ENCODE measurements around the gene BAX. TPM values are rescaled to one million over a fixed set of nuclear protein-coding genes. Genes with fewer than 3 reads are reported as not detected.

The BAX gene
- polyA plus RNA-seq, 1 of the 3 experiments (the other 2 are of a cell fraction): 640 TPM

GRCh38 chr19:48968813-48969218 is 14.1 kb downstream of the BAX start:
- no peak for DNase-seq
- Histone ChIP-seq H3K4me1 (ENCODE audit: control insufficient read depth in 1 of 2, insufficient read depth in 2 of 2, low read depth in 1 of 2, low read length in 1 of 2) (peaks cover 10 to 20% of the 10 kb centered on the region in 2 experiments; a peak in 3 of 4 replicates), H3K27me3 (ENCODE audit: insufficient read depth) (no peaks in the 10 kb centered on the region), H3K79me2 (ENCODE audit: insufficient read depth) (peaks cover 19% of the 10 kb centered on the region), H3K9me3 (no peaks in the 10 kb centered on the region), H3F3A (replicated peaks; ENCODE audit: insufficient read depth) (peaks cover 46% of the 10 kb centered on the region), H3K9me2 (no peaks in the 10 kb centered on the region), H4K20me1 (ENCODE audit: insufficient read depth) (peaks cover 18% of the 10 kb centered on the region), H3K36me3 (replicated peaks in 1 of 2; ENCODE audit: control insufficient read depth in 1 of 2, insufficient read depth in 2 of 2, low read length in 1 of 2) (peaks cover 13 to 36% of the 10 kb centered on the region in 2 experiments), H3K4me2 (no peak overlapping the region), H3K9ac (no peak overlapping the region), H2AFZ (ENCODE audit: low read depth) (no peak overlapping the region), H3K4me3 (ENCODE audit: low read depth in 2 of 2, low read length in 1 of 2) (no peak overlapping the region), H3K27ac (ENCODE audit: low read depth in 2 of 2, low read length in 1 of 2) (no peak overlapping the region)
- TF ChIP-seq MEF2A (IDR thresholded peaks at IDR 0.05; ENCODE audit: borderline replicate concordance, low read depth): no peak
- TF ChIP-seq GABPA (IDR thresholded peaks at IDR 0.05; ENCODE audit: low read depth): no peak
- no peak for TF ChIP-seq SMC3 (IDR thresholded peaks at IDR 0.05; ENCODE audit: low read depth, low read length)
- no peak for TF ChIP-seq FOXM1 (IDR thresholded peaks at IDR 0.05; ENCODE audit: low read depth)
- TF ChIP-seq ELF1 (IDR thresholded peaks at IDR 0.05): no peak
- TF ChIP-seq JUND (IDR thresholded peaks at IDR 0.05): no peak
- no peak for TF ChIP-seq FOXJ3 (CRISPR knock-in tag; IDR thresholded peaks at IDR 0.05)
- TF ChIP-seq TAF1 (IDR thresholded peaks at IDR 0.05; ENCODE audit: borderline replicate concordance, low read depth, low read length): no peak
- TF ChIP-seq PBX3 (IDR thresholded peaks at IDR 0.05): no peak
- no peak for TF ChIP-seq TEAD4 (IDR thresholded peaks at IDR 0.05; ENCODE audit: borderline replicate concordance, insufficient read depth)
- TF ChIP-seq CHD2 (IDR thresholded peaks at IDR 0.05; ENCODE audit: low read length, partially characterized antibody): no peak
- TF ChIP-seq MXI1 (IDR thresholded peaks at IDR 0.05; ENCODE audit: low read depth, low read length): no peak
- TF ChIP-seq IRF3 (IDR thresholded peaks at IDR 0.05; ENCODE audit: low read depth, low read length): no peak
- TF ChIP-seq NFIC (IDR thresholded peaks at IDR 0.05; ENCODE audit: borderline replicate concordance): no peak
- 90% methylated on average over 15 of the region's 15 CpGs for WGBS (ENCODE audit: low lambda C conversion rate)
- POLR2A ChIA-PET: interaction anchor here (0.6 to 0.9 kb wide), 2 partner anchors 15 to 658 kb away, joined by 3 read pairs; no protein-coding TSS in a partner anchor
- CTCF ChIA-PET: interaction anchor here (3.5 kb wide), 1 partner anchor 180 kb away, joined by 39 read pairs; no protein-coding TSS in a partner anchor

- TF ChIP-seq GABPA (IDR thresholded peaks at IDR 0.05; ENCODE audit: low read depth) (no peak), FOXM1 (IDR thresholded peaks at IDR 0.05; ENCODE audit: low read depth) (no peak), NFIC (IDR thresholded peaks at IDR 0.05; ENCODE audit: borderline replicate concordance) (no peak), ELF1 (IDR thresholded peaks at IDR 0.05) (no peak), CTCF (IDR thresholded peaks at IDR 0.05) (no peak), CHD2 (IDR thresholded peaks at IDR 0.05; ENCODE audit: low read length, partially characterized antibody) (no peak), PBX3 (IDR thresholded peaks at IDR 0.05) (no peak), EP300 (IDR thresholded peaks at IDR 0.05; ENCODE audit: borderline replicate concordance in 1 of 2, low read depth in 1 of 2, low read length in 1 of 2) (no peak), YY1 (IDR thresholded peaks at IDR 0.05; ENCODE audit: low read depth) (no peak), RCOR1 (IDR thresholded peaks at IDR 0.05; ENCODE audit: low read length) (no peak), SMC3 (IDR thresholded peaks at IDR 0.05; ENCODE audit: low read depth, low read length) (no peak), JUND (IDR thresholded peaks at IDR 0.05) (no peak), MEF2A (IDR thresholded peaks at IDR 0.05; ENCODE audit: borderline replicate concordance, low read depth) (no peak)
- Histone ChIP-seq H3K79me2 (ENCODE audit: insufficient read depth) (peaks cover 19% of the 10 kb centered on the region), H3K36me3 (replicated peaks in 1 of 2; ENCODE audit: control insufficient read depth in 1 of 2, insufficient read depth in 2 of 2, low read length in 1 of 2) (peaks cover 19 to 36% of the 10 kb centered on the region in 2 experiments), H3F3A (replicated peaks; ENCODE audit: insufficient read depth) (peaks cover 39% of the 10 kb centered on the region), H3K4me3 (ENCODE audit: low read depth in 2 of 2, low read length in 1 of 2) (no peak overlapping the region), H3K9me3 (no peaks in the 10 kb centered on the region), H2AFZ (ENCODE audit: low read depth) (no peak overlapping the region), H3K4me1 (ENCODE audit: control insufficient read depth in 1 of 2, insufficient read depth in 2 of 2, low read depth in 1 of 2, low read length in 1 of 2) (peaks cover 3 to 13% of the 10 kb centered on the region in 2 experiments; a peak in 3 of 4 replicates), H3K4me2 (no peak overlapping the region), H4K20me1 (ENCODE audit: insufficient read depth) (peaks cover 18% of the 10 kb centered on the region), H3K27me3 (ENCODE audit: insufficient read depth) (no peaks in the 10 kb centered on the region), H3K9me2 (no peaks in the 10 kb centered on the region), H3K27ac (ENCODE audit: low read depth in 2 of 2, low read length in 1 of 2) (no peak overlapping the region), H3K9ac (no peak overlapping the region)
- CTCF ChIA-PET: interaction anchor here (1.1 to 4.8 kb wide), 10 partner anchors 15 to 189 kb away, joined by 3 to 54 read pairs (median 8); partner anchors contain the start of genes BAX, GYS1, HSD17B14 and PPP1R15A
- WGBS (ENCODE audit: low lambda C conversion rate): 94% methylated on average over 40 of the region's 45 CpGs
- no peak for DNase-seq
- POLR2A ChIA-PET: interaction anchor here (0.6 to 1.2 kb wide), 2 partner anchors 181 to 657 kb away, joined by 3 to 4 read pairs; no protein-coding TSS in a partner anchor
These were observed 14.8 kb downstream of the BAX start for GRCh38 chr19:48969276-48970138.

Measured in SK-N-SH (cell line).